ENCODE data around the gene NEMF. TPM values are rescaled to one million over a fixed set of nuclear protein-coding genes. Genes with fewer than 3 reads are reported as not detected.
A peak's percentile ranks its signal among the peaks of the same experiment; 100 is the strongest.

Gene NEMF
- total RNA-seq, 1 experiment from 2014 or later, result 54.0 TPM

DNA sequence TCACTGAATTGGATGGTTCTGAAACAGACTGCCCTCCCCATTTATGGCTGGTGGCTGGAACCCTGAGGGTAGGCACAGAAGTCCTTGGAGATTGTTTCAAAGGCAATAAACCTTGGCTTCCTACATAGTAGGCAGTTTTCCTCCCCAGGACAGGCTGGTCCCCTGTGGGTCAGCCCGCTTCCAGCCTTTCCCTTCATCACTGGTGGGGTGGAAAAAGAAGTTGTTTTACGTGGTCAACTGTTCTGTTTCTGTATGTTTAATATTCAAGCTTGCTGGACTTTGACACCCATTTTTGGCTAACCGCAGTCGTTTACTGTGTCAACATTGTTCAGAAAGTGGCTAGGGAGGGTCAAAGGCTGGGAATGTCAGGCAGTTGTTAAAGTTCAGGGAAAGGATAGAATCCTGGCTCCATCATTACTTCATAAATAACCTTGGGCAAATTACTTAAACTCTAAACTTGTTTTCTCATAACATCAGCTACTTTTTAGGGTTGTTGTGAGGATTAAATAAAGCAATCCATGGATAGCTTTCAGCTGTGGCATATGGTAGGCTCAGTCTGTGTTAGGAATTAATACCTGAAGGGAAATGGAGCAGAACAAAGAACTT lies 82.3 kb downstream of the NEMF start:
- intact Hi-C loops (cut with micrococcal nuclease), result loop anchor here (1.0 to 5.0 kb wide), 3 partner anchors 62 to 136 kb away; no protein-coding TSS in a partner anchor
- Histone ChIP-seq H3K79me2 (ENCODE audit: low read length) (peaks cover 43% of the 10 kb centered on the region), H3K27ac (ENCODE audit: low read length) (peak overlapping the region; percentile 84), H3K9me3 (ENCODE audit: low read length) (no peaks in the 10 kb centered on the region), H4K20me1 (ENCODE audit: low read length) (peaks cover 9% of the 10 kb centered on the region; the same call in 1 of the 2 replicates), H3K4me2 (ENCODE audit: low read length) (peak overlapping the region; percentile 94), H3K4me1 (ENCODE audit: insufficient read depth, low read length) (peaks cover 33% of the 10 kb centered on the region), H3K9me2 (replicated peaks; ENCODE audit: low read length) (no peaks in the 10 kb centered on the region), H3F3A (ENCODE audit: low read length, unreplicated experiment) (no peaks in the 10 kb centered on the region), H3K36me3 (ENCODE audit: low read depth, low read length) (peaks cover 4% of the 10 kb centered on the region; the same call in 1 of the 2 replicates), H3K9ac (ENCODE audit: low read length) (peak overlapping the region; percentile 92; the same call in 1 of the 2 replicates), H2AFZ (ENCODE audit: low read length) (no peak overlapping the region), H3K27me3 (ENCODE audit: low read length) (no peaks in the 10 kb centered on the region), H3K4me3 (ENCODE audit: low read length) (peak overlapping the region; percentile 94)
- POLR2A ChIA-PET (ENCODE audit: unreplicated experiment), result interaction anchor here (0.5 to 2.5 kb wide), 4 partner anchors 12 to 161 kb away, joined by 5 to 20 read pairs (median 7); partner anchors contain the start of gene KLHDC1
- BruUV-seq (replicated peaks), result no TSS peak
- peak; percentile 83 for DNase-seq
- peak; percentile 35 for ATAC-seq
- no peak for TF ChIP-seq EZH2 (IDR thresholded peaks at IDR 0.05; ENCODE audit: low read length, unreplicated experiment)
- no peak for TF ChIP-seq EZH2phosphoT487 (IDR thresholded peaks at IDR 0.05; ENCODE audit: borderline replicate concordance, low read length)
- TF ChIP-seq, protein P1, sequence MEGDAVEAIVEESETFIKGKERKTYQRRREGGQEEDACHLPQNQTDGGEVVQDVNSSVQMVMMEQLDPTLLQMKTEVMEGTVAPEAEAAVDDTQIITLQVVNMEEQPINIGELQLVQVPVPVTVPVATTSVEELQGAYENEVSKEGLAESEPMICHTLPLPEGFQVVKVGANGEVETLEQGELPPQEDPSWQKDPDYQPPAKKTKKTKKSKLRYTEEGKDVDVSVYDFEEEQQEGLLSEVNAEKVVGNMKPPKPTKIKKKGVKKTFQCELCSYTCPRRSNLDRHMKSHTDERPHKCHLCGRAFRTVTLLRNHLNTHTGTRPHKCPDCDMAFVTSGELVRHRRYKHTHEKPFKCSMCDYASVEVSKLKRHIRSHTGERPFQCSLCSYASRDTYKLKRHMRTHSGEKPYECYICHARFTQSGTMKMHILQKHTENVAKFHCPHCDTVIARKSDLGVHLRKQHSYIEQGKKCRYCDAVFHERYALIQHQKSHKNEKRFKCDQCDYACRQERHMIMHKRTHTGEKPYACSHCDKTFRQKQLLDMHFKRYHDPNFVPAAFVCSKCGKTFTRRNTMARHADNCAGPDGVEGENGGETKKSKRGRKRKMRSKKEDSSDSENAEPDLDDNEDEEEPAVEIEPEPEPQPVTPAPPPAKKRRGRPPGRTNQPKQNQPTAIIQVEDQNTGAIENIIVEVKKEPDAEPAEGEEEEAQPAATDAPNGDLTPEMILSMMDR (conservative IDR thresholded peaks at IDR 0.05; ENCODE audit: low read depth, low read length), result no peak
- CTCF ChIA-PET, result interaction anchor here (0.7 to 1.2 kb wide), 2 partner anchors 84 to 136 kb away, joined by 4 to 18 read pairs; no protein-coding TSS in a partner anchor

DNA sequence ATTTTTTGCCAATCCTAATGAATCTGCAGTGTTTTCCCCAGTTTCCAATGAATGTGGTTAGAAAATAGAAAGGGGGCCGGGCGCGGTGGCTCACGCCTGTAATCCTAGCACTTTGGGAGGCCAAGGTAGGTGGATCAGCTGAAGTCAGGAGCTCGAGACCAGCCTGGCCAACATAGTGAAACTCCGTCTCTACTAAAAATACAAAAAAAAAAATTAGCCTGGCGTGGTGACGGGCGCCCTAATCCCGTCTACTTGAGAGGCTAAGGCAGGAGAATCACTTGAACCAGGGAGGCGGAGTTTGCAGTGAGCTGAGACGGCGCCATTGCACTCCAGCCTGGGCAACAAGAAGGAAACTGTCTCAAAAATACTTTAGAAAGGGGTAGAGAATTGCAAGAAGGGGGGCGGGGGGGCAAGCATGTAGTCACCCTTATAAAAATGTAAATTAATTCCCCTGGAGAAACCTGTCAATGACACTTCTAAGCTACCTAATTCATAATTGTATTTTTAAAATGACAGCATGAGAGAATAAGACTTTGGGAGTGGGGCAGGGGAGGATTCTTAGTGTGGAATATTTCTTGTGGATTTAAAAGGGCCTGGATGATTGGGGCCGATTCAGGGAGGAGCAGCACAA lies 82.9 kb downstream of the NEMF start:
- H3K9me2 ChIP-seq (replicated peaks; ENCODE audit: low read length), result no peaks in the 10 kb centered on the region
- TF ChIP-seq, protein P1 (conservative IDR thresholded peaks at IDR 0.05; ENCODE audit: low read depth, low read length), result no peak
- no peak for TF ChIP-seq EZH2phosphoT487 (IDR thresholded peaks at IDR 0.05; ENCODE audit: borderline replicate concordance, low read length)
- TF ChIP-seq EZH2 (IDR thresholded peaks at IDR 0.05; ENCODE audit: low read length, unreplicated experiment), result no peak
- CTCF ChIA-PET, result interaction anchor here (0.7 to 1.2 kb wide), 3 partner anchors 93 to 145 kb away, joined by 3 to 18 read pairs (median 5); no protein-coding TSS in a partner anchor
- ATAC-seq, result no peak
- peak overlapping the region; percentile 84 for H3K27ac ChIP-seq (ENCODE audit: low read length)
- peak overlapping the region; percentile 75; the same call in 1 of the 2 replicates for H2AFZ ChIP-seq (ENCODE audit: low read length)
- intact Hi-C loops (cut with micrococcal nuclease), result loop anchor here (1.0 to 5.0 kb wide), 4 partner anchors 63 to 338 kb away; no protein-coding TSS in a partner anchor
- no peaks in the 10 kb centered on the region for H3K9me3 ChIP-seq (ENCODE audit: low read length)
- H3K79me2 ChIP-seq (ENCODE audit: low read length), result peaks cover 43% of the 10 kb centered on the region
- H3K27me3 ChIP-seq (ENCODE audit: low read length), result no peaks in the 10 kb centered on the region
- BruUV-seq (replicated peaks), result no TSS peak
- no peaks in the 10 kb centered on the region for H3K36me3 ChIP-seq (ENCODE audit: low read depth, low read length)
- DNase-seq, result no peak
- peak overlapping the region; percentile 94 for H3K4me3 ChIP-seq (ENCODE audit: low read length)
- peaks cover 33% of the 10 kb centered on the region for H3K4me1 ChIP-seq (ENCODE audit: insufficient read depth, low read length)
- peak overlapping the region; percentile 94 for H3K4me2 ChIP-seq (ENCODE audit: low read length)
- POLR2A ChIA-PET (ENCODE audit: unreplicated experiment), result interaction anchor here (0.5 to 2.5 kb wide), 6 partner anchors 77 to 160 kb away, joined by 3 to 20 read pairs (median 7); partner anchors contain the start of genes KLHDC1, MGAT2, NEMF and POLE2
- H4K20me1 ChIP-seq (ENCODE audit: low read length), result peaks cover 9% of the 10 kb centered on the region; the same call in 1 of the 2 replicates
- H3F3A ChIP-seq (ENCODE audit: low read length, unreplicated experiment), result no peaks in the 10 kb centered on the region
- peak overlapping the region; percentile 92 for H3K9ac ChIP-seq (ENCODE audit: low read length)
